Panc1 (cell line): ENCODE results near the gene IL1RAP.

ENCODE experiments used
- SIN3A ChIP-seq: IDR thresholded peaks from 2 replicates; pipeline ENCODE4 v1.6.1; 2012; ENCODE audit warnings: low read depth, mild to moderate bottlenecking, low read length, moderate library complexity, borderline replicate concordance; ENCODE audit not compliant: insufficient read depth
- TF ChIP-seq, protein P1 (sequence below): fragments of 450-650 bp; IDR thresholded peaks from 2 replicates; pipeline ENCODE4 v1.5.1; 2017; ENCODE audit warnings: mild to moderate bottlenecking

DNA sequence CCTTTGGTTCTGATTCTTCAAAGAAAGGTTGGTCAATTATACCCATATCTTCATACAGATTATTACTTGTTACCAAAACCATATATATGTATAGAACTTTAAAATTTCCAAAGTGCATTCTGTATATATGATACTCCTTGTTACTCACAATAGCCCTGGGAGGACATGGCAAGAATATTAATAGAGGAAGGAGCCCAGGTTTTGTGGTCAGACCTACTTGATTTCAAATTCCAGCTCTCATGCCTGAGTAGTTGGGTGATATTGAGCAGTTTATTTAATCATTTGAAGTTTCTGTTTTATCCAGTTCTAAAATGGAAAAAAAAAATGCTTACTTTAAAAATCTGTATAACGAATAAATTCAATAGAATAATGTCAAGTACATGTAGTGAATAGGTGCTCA is 2.5 kb downstream of the IL1RAP start:
- TF ChIP-seq, protein P1, sequence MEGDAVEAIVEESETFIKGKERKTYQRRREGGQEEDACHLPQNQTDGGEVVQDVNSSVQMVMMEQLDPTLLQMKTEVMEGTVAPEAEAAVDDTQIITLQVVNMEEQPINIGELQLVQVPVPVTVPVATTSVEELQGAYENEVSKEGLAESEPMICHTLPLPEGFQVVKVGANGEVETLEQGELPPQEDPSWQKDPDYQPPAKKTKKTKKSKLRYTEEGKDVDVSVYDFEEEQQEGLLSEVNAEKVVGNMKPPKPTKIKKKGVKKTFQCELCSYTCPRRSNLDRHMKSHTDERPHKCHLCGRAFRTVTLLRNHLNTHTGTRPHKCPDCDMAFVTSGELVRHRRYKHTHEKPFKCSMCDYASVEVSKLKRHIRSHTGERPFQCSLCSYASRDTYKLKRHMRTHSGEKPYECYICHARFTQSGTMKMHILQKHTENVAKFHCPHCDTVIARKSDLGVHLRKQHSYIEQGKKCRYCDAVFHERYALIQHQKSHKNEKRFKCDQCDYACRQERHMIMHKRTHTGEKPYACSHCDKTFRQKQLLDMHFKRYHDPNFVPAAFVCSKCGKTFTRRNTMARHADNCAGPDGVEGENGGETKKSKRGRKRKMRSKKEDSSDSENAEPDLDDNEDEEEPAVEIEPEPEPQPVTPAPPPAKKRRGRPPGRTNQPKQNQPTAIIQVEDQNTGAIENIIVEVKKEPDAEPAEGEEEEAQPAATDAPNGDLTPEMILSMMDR = no peak
- TF ChIP-seq SIN3A = no peak
